NB4 (cell line): ENCODE data around the gene ATG4B.

Source experiments
- CTCF ChIP-seq: IDR thresholded peaks from one replicate; pipeline ENCODE4 v1.5.1; 2012; ENCODE audit warnings: low read depth, low read length
- POLR2A ChIP-seq: IDR thresholded peaks from 2 replicates; pipeline ENCODE4 v1.6.1; 2011; ENCODE audit warnings: mild to moderate bottlenecking; ENCODE audit not compliant: insufficient read length; ENCODE audit errors: extremely low read depth

- TF ChIP-seq CTCF, result no peak
- TF ChIP-seq POLR2A, result no peak
Measured at GRCh38 chr2:241612156-241613016, 25.1 kb upstream of the ATG4B start.
